HCT116 (cell line): ENCODE results near the gene ARPC1A. TPM values are rescaled to one million over a fixed set of nuclear protein-coding genes. Genes with fewer than 3 reads are reported as not detected.

Experiments
- ATAC-seq: fragments of 200-7000 bp; cut with Tn5 transposase; 2 replicates; pipeline ENCODE4 v1.9.1; 2020; ENCODE audit warnings: mild to moderate bottlenecking, moderate library complexity
- BruUV-seq: library from RNA; stranded (reverse); fragments of 400-500 nt; replicated peaks from 2 replicates; lab custom pipeline; 2021; lab: Mats Ljungman, UMichigan
- CTCF ChIA-PET: fragments of 300-600 bp; sonication (Branson Sonifier 250); formaldehyde crosslinking; loops from one replicate; lab custom pipeline; 2021; ENCODE audit warnings: antibody characterized with exemption; lab: Charles Lee
- POLR2A ChIA-PET: fragments of 300-600, 350-600 bp; sonication (Branson Sonifier 250); formaldehyde crosslinking; loops from one replicate; lab custom pipeline; 2021; ENCODE audit warnings: antibody characterized with exemption; lab: Charles Lee
- RAD21 ChIA-PET, 2 experiments: fragments of 300-600 bp; sonication (Branson Sonifier 250); formaldehyde crosslinking; loops; one replicate each; lab custom pipeline; 2023; ENCODE audit warnings: low total read pairs in 2 of 2; ENCODE audit not compliant: uncharacterized antibody in 2 of 2, unreplicated experiment in 2 of 2, low non-redundant PET in 1 of 2; lab: Charles Lee
- DNase-seq: peaks from one replicate; pipeline ENCODE4 v3.0.0-alpha.2; 2010; ENCODE audit warnings: low read depth, low spot score
- H2AFZ ChIP-seq: fragments of 200-600 bp; shearing (Covaris generic), sonication (generic); 2 replicates; pipeline ENCODE4 v1.6.1; 2017; ENCODE audit warnings: low read depth, mixed run types, mixed read lengths, antibody characterized with exemption, low read length; ENCODE audit not compliant: poor library complexity, severe bottlenecking
- H3K27ac ChIP-seq: 2 replicates; pipeline ENCODE4 v1.5.1; 2012; ENCODE audit warnings: low read depth, low read length
- H3K27me3 ChIP-seq: fragments of 200-600 bp; sonication (generic); 2 replicates; pipeline ENCODE4 v1.6.1; 2016; ENCODE audit warnings: mixed run types, low read length, mixed read lengths; ENCODE audit not compliant: insufficient read depth
- H3K36me3 ChIP-seq, 2 experiments: fragments of 200-500 bp in 1 of 2; fragments of 200-600 bp in 1 of 2; sonication (Bioruptor generic) in 1 of 2; sonication (generic) in 1 of 2; 2 replicates each; pipeline versions ENCODE4 v1.5.1 to v1.6.1; 2014 to 2016; ENCODE audit warnings: low read length in 2 of 2, inconsistent platforms in 1 of 2, mixed read lengths in 1 of 2, mixed run types in 1 of 2; ENCODE audit not compliant: insufficient read depth in 2 of 2, control insufficient read depth in 1 of 2
- H3K4me1 ChIP-seq, 2 experiments: fragments of 200-600 bp in 1 of 2; sonication (generic) in 1 of 2; 2 replicates each; pipeline versions ENCODE4 v1.5.1 to v1.6.1; 2012 to 2017; ENCODE audit warnings: low read length in 2 of 2, inconsistent platforms in 1 of 2, mild to moderate bottlenecking in 1 of 2, mixed read lengths in 1 of 2, mixed run types in 1 of 2, moderate library complexity in 1 of 2; ENCODE audit not compliant: insufficient read depth in 2 of 2, control insufficient read depth in 1 of 2
- H3K4me2 ChIP-seq: fragments of 200-600 bp; sonication (generic); 2 replicates; pipeline ENCODE4 v1.6.1; 2017; ENCODE audit warnings: mixed run types, low read length, mixed read lengths
- H3K4me3 ChIP-seq, 2 experiments: fragments of 200-600 bp in 1 of 2; sonication (generic) in 1 of 2; replicated peaks in 1 of 2; 2 replicates each; pipeline ENCODE4 v1.5.1; 2011 to 2016; ENCODE audit warnings: low read length in 2 of 2, control low read depth in 1 of 2, low read depth in 1 of 2, mild to moderate bottlenecking in 1 of 2, mixed read lengths in 1 of 2, mixed run types in 1 of 2
- H3K79me2 ChIP-seq: fragments of 200-600 bp; sonication (generic); 2 replicates; pipeline ENCODE4 v1.6.1; 2017; ENCODE audit warnings: mild to moderate bottlenecking, mixed run types, low read length, moderate library complexity, mixed read lengths; ENCODE audit not compliant: insufficient read depth
- H3K9ac ChIP-seq: fragments of 200-600 bp; sonication (generic); 2 replicates; pipeline ENCODE4 v1.6.1; 2016; ENCODE audit warnings: low read length, mixed read lengths
- H3K9me2 ChIP-seq: fragments of 200-600 bp; sonication (generic), shearing (Covaris generic); 2 replicates; pipeline ENCODE4 v1.6.1; 2017; ENCODE audit warnings: mixed run types, mild to moderate bottlenecking, moderate library complexity; ENCODE audit not compliant: insufficient read depth
- H3K9me3 ChIP-seq, 2 experiments: fragments of 200-500 bp in 1 of 2; fragments of 200-600 bp in 1 of 2; sonication (Bioruptor generic) in 1 of 2; sonication (generic) in 1 of 2; 2 replicates each; pipeline ENCODE4 v1.6.1; 2014 to 2017; ENCODE audit warnings: low read length in 2 of 2, mixed read lengths in 2 of 2, inconsistent platforms in 1 of 2, low read depth in 1 of 2, mild to moderate bottlenecking in 1 of 2, mixed run types in 1 of 2, moderate library complexity in 1 of 2; ENCODE audit not compliant: control insufficient read depth in 1 of 2, insufficient read depth in 1 of 2
- H4K20me1 ChIP-seq: fragments of 200-600 bp; sonication (generic), shearing (Covaris generic); 2 replicates; pipeline ENCODE4 v1.6.1; 2017; ENCODE audit warnings: mixed run types, mild to moderate bottlenecking, moderate library complexity; ENCODE audit not compliant: insufficient read depth
- EGR1 ChIP-seq: IDR thresholded peaks from 2 replicates; pipeline ENCODE4 v1.6.1; 2012; ENCODE audit warnings: low read depth
- RAD21 ChIP-seq: IDR thresholded peaks from 2 replicates; pipeline ENCODE4 v1.6.1; 2012; ENCODE audit warnings: low read depth, mild to moderate bottlenecking
- SP1 ChIP-seq: IDR thresholded peaks from 2 replicates; pipeline ENCODE4 v1.6.1; 2012; ENCODE audit warnings: low read depth
- ZFX ChIP-seq: fragments of 450-650 bp; IDR thresholded peaks from 2 replicates; pipeline ENCODE4 v1.6.1; 2017
- intact Hi-C: fragments of 100-400 bp; cut with micrococcal nuclease; formaldehyde crosslinking; loops from 2 replicates; pipeline ENCODE4 v1.10.0; 2022
- total RNA-seq: library from RNA; stranded (reverse); gene quantifications from one replicate; pipeline ENCODE4 v1.2.1, GENCODE V29; 2021; ENCODE audit not compliant: unreplicated experiment
- TF ChIP-seq, protein P1 (sequence below): IDR thresholded peaks from 2 replicates; pipeline ENCODE4 v1.6.1; 2012
- TF ChIP-seq, protein P2 (sequence below), 3 experiments: fragments of 200-600 bp in 1 of 3; sonication (generic) in 1 of 3; IDR thresholded peaks in 2 of 3; conservative IDR thresholded peaks in 1 of 3; 2 replicates each; pipeline ENCODE4 v1.5.1; 2012 to 2017; ENCODE audit warnings: low read depth in 2 of 3, low read length in 2 of 3, antibody characterized with exemption in 1 of 3, borderline replicate concordance in 1 of 3, control low read depth in 1 of 3, mild to moderate bottlenecking in 1 of 3, mixed read lengths in 1 of 3, mixed run types in 1 of 3, moderate library complexity in 1 of 3; ENCODE audit not compliant: insufficient read depth in 1 of 3

The ARPC1A gene
- total RNA-seq, 1 experiment from 2014 or later = 250 TPM

DNA sequence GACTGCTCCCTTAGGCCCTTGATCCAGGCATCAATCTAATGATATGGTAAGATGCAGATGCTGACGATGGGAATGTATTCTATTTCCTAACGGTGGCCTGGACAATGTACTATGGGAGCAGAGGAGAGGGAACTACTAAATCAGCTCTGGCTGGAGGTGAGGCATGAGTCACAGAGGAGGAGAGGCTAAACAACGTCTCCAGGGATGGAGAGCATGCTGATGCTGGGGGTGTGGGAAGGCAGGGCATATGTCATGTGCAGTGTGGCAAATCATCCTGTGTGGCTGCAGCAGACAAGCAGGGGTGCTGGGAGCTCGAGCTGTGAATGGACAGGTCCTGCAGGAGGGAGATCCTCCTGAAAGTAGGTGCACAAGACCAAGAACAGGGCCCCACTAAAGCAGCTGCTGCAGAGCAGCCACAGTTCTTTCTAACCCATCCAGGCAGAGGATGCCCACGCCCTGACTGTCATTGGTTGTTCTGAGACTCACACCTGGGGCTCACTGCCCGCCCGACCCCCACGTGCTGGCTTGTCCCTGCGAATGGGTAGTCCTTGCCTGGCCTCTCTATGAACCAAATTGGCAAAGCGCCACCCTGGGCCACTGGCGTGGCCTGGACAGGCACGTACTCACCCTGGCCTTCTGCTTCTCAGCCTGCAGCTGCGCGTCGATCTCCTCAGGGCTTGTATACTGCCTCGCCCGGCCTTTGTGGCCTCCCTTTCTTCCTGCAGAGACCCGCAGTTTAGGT lies 78.7 kb downstream of the ARPC1A start:
- peaks cover 9 to 13% of the 10 kb centered on the region in 2 experiments; a peak in 3 of 4 replicates for H3K4me1 ChIP-seq
- H3K9me2 ChIP-seq = no peaks in the 10 kb centered on the region
- peaks cover 24 to 48% of the 10 kb centered on the region in 2 experiments for H3K36me3 ChIP-seq
- TF ChIP-seq EGR1 = no peak
- ChIA-PET RAD21 (no interaction called here), CTCF (no interaction called here), POLR2A (no interaction called here)
- intact Hi-C loops = no loop called here
- H3K9me3 ChIP-seq = no peaks in the 10 kb centered on the region
- H3K9ac ChIP-seq = no peak overlapping the region
- no peak overlapping the region for H3K4me2 ChIP-seq
- no peak overlapping the region for H3K27ac ChIP-seq
- H2AFZ ChIP-seq = no peak overlapping the region
- DNase-seq (no peak), ATAC-seq (no peak)
- BruUV-seq = no TSS peak
- no peak overlapping the region for H3K4me3 ChIP-seq
- no peaks in the 10 kb centered on the region for H3K27me3 ChIP-seq
- H4K20me1 ChIP-seq = no peaks in the 10 kb centered on the region; the same call in 1 of the 2 replicates
- peaks cover 80% of the 10 kb centered on the region for H3K79me2 ChIP-seq

DNA sequence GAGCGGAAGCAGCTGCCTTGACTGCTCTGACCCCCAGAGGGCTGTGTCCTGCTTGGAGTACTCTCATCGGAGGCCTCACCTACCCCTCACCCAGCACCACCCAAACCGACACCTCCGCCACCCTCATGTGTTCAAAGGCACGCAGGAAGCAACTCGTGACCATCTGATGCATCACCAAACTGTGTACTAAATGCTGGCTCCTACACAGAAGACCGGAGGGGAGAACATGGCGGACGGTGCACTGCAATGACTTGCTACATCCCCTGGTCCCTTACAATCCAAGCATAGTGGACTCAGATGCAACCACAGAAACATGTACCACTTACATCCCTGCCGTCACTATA lies 79.3 kb downstream of the ARPC1A start:
- Histone ChIP-seq H3K9me3 (no peaks in the 10 kb centered on the region), H3K4me1 (peaks cover 11 to 16% of the 10 kb centered on the region in 2 experiments; a peak in 3 of 4 replicates), H2AFZ (no peak overlapping the region), H3K79me2 (peaks cover 86% of the 10 kb centered on the region), H3K27ac (no peak overlapping the region), H3K9ac (no peak overlapping the region), H3K27me3 (no peaks in the 10 kb centered on the region), H3K4me2 (no peak overlapping the region), H3K4me3 (no peak overlapping the region), H3K36me3 (peaks cover 19 to 44% of the 10 kb centered on the region in 2 experiments; a peak in 3 of 4 replicates), H3K9me2 (no peaks in the 10 kb centered on the region), H4K20me1 (no peaks in the 10 kb centered on the region; the same call in 1 of the 2 replicates)
- DNase-seq = no peak
- intact Hi-C loops = no loop called here
- ATAC-seq = no peak
- ChIA-PET CTCF (no interaction called here), POLR2A (no interaction called here), RAD21 (no interaction called here)
- BruUV-seq = no TSS peak
- TF ChIP-seq SP1 = no peak
- TF ChIP-seq, protein P1, sequence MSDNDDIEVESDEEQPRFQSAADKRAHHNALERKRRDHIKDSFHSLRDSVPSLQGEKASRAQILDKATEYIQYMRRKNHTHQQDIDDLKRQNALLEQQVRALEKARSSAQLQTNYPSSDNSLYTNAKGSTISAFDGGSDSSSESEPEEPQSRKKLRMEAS = no peak
- TF ChIP-seq ZFX = no peak
- TF ChIP-seq RAD21 = no peak
- TF ChIP-seq, protein P2, sequence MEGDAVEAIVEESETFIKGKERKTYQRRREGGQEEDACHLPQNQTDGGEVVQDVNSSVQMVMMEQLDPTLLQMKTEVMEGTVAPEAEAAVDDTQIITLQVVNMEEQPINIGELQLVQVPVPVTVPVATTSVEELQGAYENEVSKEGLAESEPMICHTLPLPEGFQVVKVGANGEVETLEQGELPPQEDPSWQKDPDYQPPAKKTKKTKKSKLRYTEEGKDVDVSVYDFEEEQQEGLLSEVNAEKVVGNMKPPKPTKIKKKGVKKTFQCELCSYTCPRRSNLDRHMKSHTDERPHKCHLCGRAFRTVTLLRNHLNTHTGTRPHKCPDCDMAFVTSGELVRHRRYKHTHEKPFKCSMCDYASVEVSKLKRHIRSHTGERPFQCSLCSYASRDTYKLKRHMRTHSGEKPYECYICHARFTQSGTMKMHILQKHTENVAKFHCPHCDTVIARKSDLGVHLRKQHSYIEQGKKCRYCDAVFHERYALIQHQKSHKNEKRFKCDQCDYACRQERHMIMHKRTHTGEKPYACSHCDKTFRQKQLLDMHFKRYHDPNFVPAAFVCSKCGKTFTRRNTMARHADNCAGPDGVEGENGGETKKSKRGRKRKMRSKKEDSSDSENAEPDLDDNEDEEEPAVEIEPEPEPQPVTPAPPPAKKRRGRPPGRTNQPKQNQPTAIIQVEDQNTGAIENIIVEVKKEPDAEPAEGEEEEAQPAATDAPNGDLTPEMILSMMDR (IDR thresholded peaks at IDR 0.05 in 2 of 3, conservative IDR thresholded peaks at IDR 0.05 in 1 of 3; ENCODE audit: borderline replicate concordance in 1 of 3, insufficient read depth in 1 of 3, low read depth in 2 of 3, low read length in 2 of 3) = no peak
